AG09309 (cell line): ENCODE measurements around the gene POLD1.

ENCODE experiments used
- DNase-seq: peaks from one replicate; pipeline ENCODE4 v3.0.0-alpha.2; 2010; ENCODE audit warnings: low read depth
- H3K4me3 ChIP-seq: 2 replicates; pipeline ENCODE4 v1.5.1; 2011; ENCODE audit warnings: mild to moderate bottlenecking, low read depth, low read length, moderate library complexity; ENCODE audit not compliant: control insufficient read depth
- TF ChIP-seq, protein P1 (sequence below): IDR thresholded peaks from 2 replicates; pipeline ENCODE4 v1.5.1; 2011; ENCODE audit warnings: mild to moderate bottlenecking, low read depth, low read length, inconsistent platforms; ENCODE audit not compliant: insufficient read depth, control insufficient read depth; ENCODE audit errors: missing control alignments

POLD1 gene

DNA sequence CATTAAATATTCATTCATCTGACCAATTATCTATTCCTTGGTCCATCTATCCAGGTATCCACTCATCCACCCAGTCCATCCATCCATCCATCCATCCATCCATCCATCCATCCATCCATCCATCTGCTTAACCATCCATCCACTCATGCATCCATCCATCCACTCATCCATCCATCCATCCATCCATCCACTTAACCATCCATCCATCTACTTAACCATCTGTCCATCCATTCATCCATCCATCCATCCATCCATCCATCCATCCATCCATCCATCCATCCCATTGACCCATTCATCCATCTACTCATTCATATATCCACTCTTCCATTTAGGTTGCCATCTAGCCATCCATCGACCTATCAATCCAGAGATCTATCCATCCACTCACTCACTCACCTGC, 59.9 kb downstream of the POLD1 start:
- TF ChIP-seq, protein P1, sequence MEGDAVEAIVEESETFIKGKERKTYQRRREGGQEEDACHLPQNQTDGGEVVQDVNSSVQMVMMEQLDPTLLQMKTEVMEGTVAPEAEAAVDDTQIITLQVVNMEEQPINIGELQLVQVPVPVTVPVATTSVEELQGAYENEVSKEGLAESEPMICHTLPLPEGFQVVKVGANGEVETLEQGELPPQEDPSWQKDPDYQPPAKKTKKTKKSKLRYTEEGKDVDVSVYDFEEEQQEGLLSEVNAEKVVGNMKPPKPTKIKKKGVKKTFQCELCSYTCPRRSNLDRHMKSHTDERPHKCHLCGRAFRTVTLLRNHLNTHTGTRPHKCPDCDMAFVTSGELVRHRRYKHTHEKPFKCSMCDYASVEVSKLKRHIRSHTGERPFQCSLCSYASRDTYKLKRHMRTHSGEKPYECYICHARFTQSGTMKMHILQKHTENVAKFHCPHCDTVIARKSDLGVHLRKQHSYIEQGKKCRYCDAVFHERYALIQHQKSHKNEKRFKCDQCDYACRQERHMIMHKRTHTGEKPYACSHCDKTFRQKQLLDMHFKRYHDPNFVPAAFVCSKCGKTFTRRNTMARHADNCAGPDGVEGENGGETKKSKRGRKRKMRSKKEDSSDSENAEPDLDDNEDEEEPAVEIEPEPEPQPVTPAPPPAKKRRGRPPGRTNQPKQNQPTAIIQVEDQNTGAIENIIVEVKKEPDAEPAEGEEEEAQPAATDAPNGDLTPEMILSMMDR: no peak
- no peak for DNase-seq
- H3K4me3 ChIP-seq: no peak overlapping the region

GRCh38 chr19:50447053-50447452, 62.9 kb downstream of the POLD1 start:
- no peak overlapping the region for H3K4me3 ChIP-seq
- no peak for DNase-seq
- TF ChIP-seq, protein P1: no peak

DNA sequence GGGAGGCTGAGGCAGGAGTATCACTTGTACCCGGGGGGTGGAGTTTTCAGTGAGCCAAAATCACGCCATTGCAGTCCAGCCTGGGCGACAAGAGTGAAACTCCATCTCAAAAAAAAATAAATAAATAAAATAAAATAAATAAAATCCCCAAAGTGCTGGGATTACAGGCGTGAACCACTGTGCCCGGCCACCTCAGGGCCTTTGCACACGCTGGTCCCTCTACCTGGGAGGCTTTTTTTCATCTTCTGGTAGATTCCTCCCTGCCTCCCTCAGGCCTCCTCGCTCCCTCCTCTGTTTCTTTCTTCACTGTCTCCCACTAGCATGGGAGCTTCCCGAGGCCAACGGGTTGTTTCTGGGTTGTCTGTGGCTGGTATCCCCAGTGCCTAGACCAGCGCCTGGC, 63.6 kb downstream of the POLD1 start:
- H3K4me3 ChIP-seq: no peak overlapping the region
- DNase-seq: no peak
- TF ChIP-seq, protein P1: no peak

GRCh38 chr19:50449236-50449899, 65.2 kb downstream of the POLD1 start:
- TF ChIP-seq, protein P1: no peak
- no peak for DNase-seq
- H3K4me3 ChIP-seq: no peak overlapping the region

DNA sequence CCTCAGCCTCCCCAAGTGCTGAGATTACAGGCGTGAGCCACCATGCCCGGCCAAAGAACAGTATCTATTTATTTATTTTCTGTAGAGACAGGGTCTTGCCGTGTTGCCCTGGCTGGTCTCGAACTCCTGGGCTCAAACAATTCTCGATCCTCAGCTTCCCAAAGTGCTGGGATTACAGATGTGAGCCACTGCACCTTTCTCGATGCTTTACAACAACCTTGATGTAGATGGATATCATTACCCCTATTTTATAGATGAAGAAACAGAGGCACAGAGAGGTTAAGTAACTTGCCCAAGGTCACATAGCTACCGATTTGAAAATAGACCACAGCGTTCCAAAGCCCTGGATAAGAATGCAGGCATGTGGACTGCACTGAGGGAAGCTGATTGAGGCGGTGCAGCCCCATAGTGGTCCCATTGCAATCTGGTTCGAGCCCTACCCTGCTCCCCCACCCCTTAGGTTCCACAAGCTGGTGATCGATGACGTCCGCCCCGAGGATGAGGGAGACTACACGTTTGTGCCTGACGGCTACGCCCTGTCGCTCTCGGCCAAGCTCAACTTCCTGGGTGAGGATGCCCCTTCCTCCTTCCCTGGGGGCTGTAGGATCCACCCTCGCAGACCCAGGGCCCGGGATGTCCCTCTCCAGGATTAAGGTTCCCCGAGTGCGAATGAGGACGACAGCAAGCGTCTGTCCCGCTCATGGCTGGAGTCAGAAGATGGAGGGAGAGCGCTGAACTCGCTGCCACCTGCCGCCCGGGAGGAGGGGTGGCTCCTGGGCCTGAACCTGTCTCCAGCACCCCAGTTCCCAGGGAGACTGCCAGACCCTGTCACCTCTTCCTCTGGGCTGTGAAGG, 66.4 kb downstream of the POLD1 start:
- no peak overlapping the region for H3K4me3 ChIP-seq
- TF ChIP-seq, protein P1: no peak

GRCh38 chr19:50451223-50451534, 67.0 kb downstream of the POLD1 start:
- no peak for DNase-seq
- no peak overlapping the region for H3K4me3 ChIP-seq
- TF ChIP-seq, protein P1: no peak

More for the DNA sequence above, 66.4 kb downstream of the POLD1 start:
- DNase-seq: no peak
